Keratinocyte (primary cell): ENCODE data around the gene INPP5K. TPM values are rescaled to one million over a fixed set of nuclear protein-coding genes. Genes with fewer than 3 reads are reported as not detected.

Source experiments
- DNase-seq: peaks from one replicate; pipeline ENCODE4 v3.0.0-alpha.2; 2011; ENCODE audit warnings: low read depth, missing footprints, low spot score
- FAIRE-seq: peaks from 2 replicates; lab custom pipeline; 2011; peaks lifted over from hg19 to GRCh38; lab: Jason Lieb, UNC
- H2AFZ ChIP-seq: 2 replicates; pipeline ENCODE4 v1.6.0; 2012; ENCODE audit warnings: low read length, control low read depth, inconsistent platforms; ENCODE audit not compliant: control insufficient read depth
- H3K27ac ChIP-seq: 2 replicates; pipeline ENCODE4 v1.5.1; 2011; ENCODE audit warnings: low read length; ENCODE audit not compliant: control insufficient read depth, insufficient read depth
- H3K27me3 ChIP-seq: 3 replicates; pipeline ENCODE4 v1.6.0; 2011; ENCODE audit warnings: low read length; ENCODE audit not compliant: control insufficient read depth, insufficient read depth; ENCODE audit errors: extremely low read depth
- H3K36me3 ChIP-seq, 2 experiments: 2 replicates in 1 of 2; 3 replicates in 1 of 2; pipeline ENCODE4 v1.5.1; 2011; ENCODE audit warnings: low read length in 2 of 2, mild to moderate bottlenecking in 1 of 2; ENCODE audit not compliant: control insufficient read depth in 2 of 2, insufficient read depth in 2 of 2; ENCODE audit errors: extremely low read depth in 1 of 2
- H3K4me1 ChIP-seq: 3 replicates; pipeline ENCODE4 v1.5.1; 2011; ENCODE audit warnings: low read length; ENCODE audit not compliant: control insufficient read depth, insufficient read depth; ENCODE audit errors: extremely low read depth
- H3K4me2 ChIP-seq: 3 replicates; pipeline ENCODE4 v1.6.0; 2011; ENCODE audit warnings: low read depth, low read length; ENCODE audit not compliant: control insufficient read depth, insufficient read depth; ENCODE audit errors: extremely low read depth
- H3K4me3 ChIP-seq, 3 experiments: fragments of 200-600 bp in 1 of 3; sonication (generic) in 1 of 3; 2 replicates in 2 of 3; 3 replicates in 1 of 3; pipeline ENCODE4 v1.5.1; 2011 to 2016; ENCODE audit warnings: low read length in 3 of 3, mild to moderate bottlenecking in 3 of 3, control low read depth in 2 of 3, inconsistent platforms in 1 of 3, low read depth in 1 of 3, mixed read lengths in 1 of 3, mixed run types in 1 of 3, moderate library complexity in 1 of 3; ENCODE audit not compliant: control insufficient read depth in 2 of 3, insufficient read depth in 2 of 3; ENCODE audit errors: extremely low read depth in 1 of 3
- H3K79me2 ChIP-seq: 2 replicates; pipeline ENCODE4 v1.6.0; 2012; ENCODE audit warnings: low read length; ENCODE audit not compliant: control insufficient read depth, insufficient read depth
- H3K9ac ChIP-seq: 3 replicates; pipeline ENCODE4 v1.6.0; 2011; ENCODE audit warnings: low read length; ENCODE audit not compliant: control insufficient read depth, insufficient read depth; ENCODE audit errors: extremely low read depth
- H3K9me1 ChIP-seq: 3 replicates; pipeline ENCODE4 v1.6.0; 2011; ENCODE audit warnings: low read length; ENCODE audit not compliant: control insufficient read depth, insufficient read depth; ENCODE audit errors: extremely low read depth
- H3K9me3 ChIP-seq: 2 replicates; pipeline ENCODE4 v1.5.1; 2012; ENCODE audit warnings: low read depth, low read length; ENCODE audit not compliant: control insufficient read depth
- H4K20me1 ChIP-seq: 3 replicates; pipeline ENCODE4 v1.6.0; 2011; ENCODE audit warnings: low read length; ENCODE audit not compliant: control insufficient read depth, insufficient read depth; ENCODE audit errors: extremely low read depth
- EZH2 ChIP-seq: IDR thresholded peaks from one replicate; pipeline ENCODE4 v1.6.1; 2012; ENCODE audit warnings: inconsistent platforms, mild to moderate bottlenecking, low read length, moderate library complexity
- dilution Hi-C: fragments of 300-500 bp; cut with MboI; formaldehyde crosslinking; loops from one replicate; pipeline ENCODE4 v1.7.0; 2020; ENCODE audit warnings: low sequenced_read_pairs; ENCODE audit not compliant: extremely low pct_ligation_motif_present
- polyA plus RNA-seq, 5 experiments: library from polyadenylated mRNA; depleted of rRNA in 3 of 5; stranded (reverse) in 3 of 5; stranded (forward) in 1 of 5; unstranded in 1 of 5; fragments of >200 nt; gene quantifications; 1 replicate in 1 of 5; 2 replicates in 3 of 5; 3 replicates in 1 of 5; pipeline versions ENCODE4 v1.2.1 to v1.2.3, GENCODE V29; 2011 to 2012; ENCODE audit warnings: missing spikeins in 2 of 5, low read depth in 1 of 5, low replicate concordance in 1 of 5
- TF ChIP-seq, protein P1 (sequence below), 3 experiments: IDR thresholded peaks in 1 of 3; conservative IDR thresholded peaks in 1 of 3; optimal IDR thresholded peaks in 1 of 3; 2 replicates in 2 of 3; 3 replicates in 1 of 3; pipeline versions ENCODE3 to v1.5.1; 2011; ENCODE audit warnings: low read length in 3 of 3, mild to moderate bottlenecking in 3 of 3, moderate library complexity in 2 of 3, control low read depth in 1 of 3, inconsistent platforms in 1 of 3; ENCODE audit not compliant: insufficient read depth in 2 of 3; ENCODE audit errors: extremely low read depth in 1 of 3

INPP5K gene
- polyA plus RNA-seq, 1 donor (not counting 4 experiments of a cell fraction or from before 2014, with no cell fraction given): 23.0 TPM

DNA sequence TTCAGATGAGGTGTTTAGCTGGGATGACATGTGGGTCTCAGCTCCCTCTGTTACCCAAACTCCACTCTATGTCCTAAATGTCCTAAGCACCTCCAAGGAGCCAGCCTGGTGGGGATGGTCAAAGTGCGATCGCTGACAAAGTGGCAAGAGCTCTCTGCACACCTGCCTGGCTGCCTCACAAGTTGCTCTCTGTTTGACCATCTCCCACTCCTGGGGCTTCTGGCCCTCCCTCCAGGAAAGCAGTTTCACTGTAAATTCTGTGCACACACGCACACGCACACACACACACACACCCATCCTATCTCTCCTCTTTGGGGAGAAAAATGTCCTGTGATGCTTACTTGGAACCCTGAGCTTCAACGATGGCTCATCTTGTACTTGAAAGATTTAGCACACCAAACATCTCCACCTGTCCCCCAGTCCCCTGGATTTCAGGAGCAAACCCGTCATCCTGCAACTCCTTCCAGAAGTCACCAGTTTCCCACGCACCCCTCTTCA is 44.5 kb upstream of the INPP5K start:
- peaks cover 0 to 14% of the 10 kb centered on the region in 2 experiments for H3K36me3 ChIP-seq
- H3K27me3 ChIP-seq: peaks cover 3% of the 10 kb centered on the region
- peak overlapping the region; percentile 91 for H3K4me2 ChIP-seq
- H3K4me1 ChIP-seq: peaks cover 20% of the 10 kb centered on the region
- peak overlapping the region; percentile 74 to 86 (median 82) for H3K4me3 ChIP-seq
- dilution Hi-C loops: no loop called here
- no peak overlapping the region for H3K27ac ChIP-seq
- H3K9ac ChIP-seq: peak overlapping the region; percentile 77
- FAIRE-seq (no peak), DNase-seq (no peak)
- H3K9me3 ChIP-seq: no peaks in the 10 kb centered on the region
- peaks cover 44% of the 10 kb centered on the region for H3K79me2 ChIP-seq
- no peaks in the 10 kb centered on the region for H3K9me1 ChIP-seq
- TF ChIP-seq EZH2: no peak
- TF ChIP-seq, protein P1, sequence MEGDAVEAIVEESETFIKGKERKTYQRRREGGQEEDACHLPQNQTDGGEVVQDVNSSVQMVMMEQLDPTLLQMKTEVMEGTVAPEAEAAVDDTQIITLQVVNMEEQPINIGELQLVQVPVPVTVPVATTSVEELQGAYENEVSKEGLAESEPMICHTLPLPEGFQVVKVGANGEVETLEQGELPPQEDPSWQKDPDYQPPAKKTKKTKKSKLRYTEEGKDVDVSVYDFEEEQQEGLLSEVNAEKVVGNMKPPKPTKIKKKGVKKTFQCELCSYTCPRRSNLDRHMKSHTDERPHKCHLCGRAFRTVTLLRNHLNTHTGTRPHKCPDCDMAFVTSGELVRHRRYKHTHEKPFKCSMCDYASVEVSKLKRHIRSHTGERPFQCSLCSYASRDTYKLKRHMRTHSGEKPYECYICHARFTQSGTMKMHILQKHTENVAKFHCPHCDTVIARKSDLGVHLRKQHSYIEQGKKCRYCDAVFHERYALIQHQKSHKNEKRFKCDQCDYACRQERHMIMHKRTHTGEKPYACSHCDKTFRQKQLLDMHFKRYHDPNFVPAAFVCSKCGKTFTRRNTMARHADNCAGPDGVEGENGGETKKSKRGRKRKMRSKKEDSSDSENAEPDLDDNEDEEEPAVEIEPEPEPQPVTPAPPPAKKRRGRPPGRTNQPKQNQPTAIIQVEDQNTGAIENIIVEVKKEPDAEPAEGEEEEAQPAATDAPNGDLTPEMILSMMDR (optimal IDR thresholded peaks at IDR 0.05 in 1 of 3, IDR thresholded peaks at IDR 0.05 in 1 of 3, conservative IDR thresholded peaks at IDR 0.05 in 1 of 3; ENCODE audit: extremely low read depth in 1 of 3, insufficient read depth in 2 of 3, low read length in 3 of 3): no peak
- no peak overlapping the region for H2AFZ ChIP-seq
- H4K20me1 ChIP-seq: peaks cover 11% of the 10 kb centered on the region

DNA sequence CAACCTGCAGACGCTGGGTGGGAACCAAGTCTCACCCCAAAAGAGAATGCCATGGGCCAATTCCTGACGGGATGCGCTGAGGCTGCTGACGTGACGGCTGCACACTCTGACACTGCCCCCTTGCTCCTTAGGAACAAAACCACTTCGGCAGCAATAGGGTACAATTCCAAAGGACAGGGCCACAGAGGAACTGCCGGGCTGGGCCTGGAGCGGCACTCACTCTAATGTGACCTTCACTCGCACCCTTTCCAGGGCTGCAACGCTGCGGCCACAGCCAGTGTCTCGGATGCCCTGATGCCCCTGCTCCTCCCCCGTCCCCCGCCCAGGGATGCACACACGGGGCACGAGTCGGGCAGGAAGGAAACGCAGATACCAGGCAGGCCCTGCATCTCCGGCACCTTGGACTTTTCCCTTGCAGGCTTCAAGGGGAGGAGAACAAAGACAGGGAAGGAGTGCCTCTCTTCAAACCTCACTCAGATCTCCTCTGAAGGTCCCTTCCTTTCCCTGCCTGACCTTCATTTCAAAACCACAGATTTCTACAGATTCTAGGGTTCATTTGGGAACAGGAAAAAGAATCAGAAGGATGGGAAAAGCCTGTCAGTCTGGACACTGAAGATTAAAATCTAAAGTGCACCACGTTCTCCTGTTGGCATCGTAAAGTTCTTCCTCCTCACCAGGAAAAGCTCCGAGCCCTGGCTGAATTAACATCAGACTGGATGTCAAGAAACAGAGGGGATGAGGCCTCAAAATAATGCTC is 43.9 kb upstream of the INPP5K start:
- H3K36me3 ChIP-seq: peaks cover 5 to 16% of the 10 kb centered on the region in 2 experiments
- dilution Hi-C loops: no loop called here
- FAIRE-seq: no peak
- peaks cover 44% of the 10 kb centered on the region for H3K79me2 ChIP-seq
- H3K4me3 ChIP-seq: no peak overlapping the region
- TF ChIP-seq EZH2: no peak
- TF ChIP-seq, protein P1 (optimal IDR thresholded peaks at IDR 0.05 in 1 of 3, IDR thresholded peaks at IDR 0.05 in 1 of 3, conservative IDR thresholded peaks at IDR 0.05 in 1 of 3; ENCODE audit: extremely low read depth in 1 of 3, insufficient read depth in 2 of 3, low read length in 3 of 3): no peak
- H3K9ac ChIP-seq: no peak overlapping the region
- H3K27me3 ChIP-seq: peaks cover 3% of the 10 kb centered on the region
- H3K9me3 ChIP-seq: no peaks in the 10 kb centered on the region
- peak overlapping the region; percentile 91 for H3K4me2 ChIP-seq
- H3K9me1 ChIP-seq: no peaks in the 10 kb centered on the region
- H3K4me1 ChIP-seq: peaks cover 20% of the 10 kb centered on the region
- H4K20me1 ChIP-seq: peaks cover 11% of the 10 kb centered on the region
- no peak overlapping the region for H3K27ac ChIP-seq
- H2AFZ ChIP-seq: no peak overlapping the region
- no peak for DNase-seq
